ENCODE measurements around the gene RNF4.

Gene RNF4

GRCh38 chr4:2468456-2469191, at the start of gene RNF4:
Gene RNF4, plus strand, starts transcription at chr4:2469106. Its CDS starts 21,388 bp downstream, at chr4:2490494.
- TF ChIP-seq CTCF (IDR thresholded peaks at IDR 0.05; ENCODE audit: low read depth, low read length, missing control alignments), result no peak
- DNase-seq (ENCODE audit: low read depth), result peak; percentile 93
- peak within 1 kb of the TSS; percentile 82 for H3K4me3 ChIP-seq (ENCODE audit: low read depth, low read length)

DNA sequence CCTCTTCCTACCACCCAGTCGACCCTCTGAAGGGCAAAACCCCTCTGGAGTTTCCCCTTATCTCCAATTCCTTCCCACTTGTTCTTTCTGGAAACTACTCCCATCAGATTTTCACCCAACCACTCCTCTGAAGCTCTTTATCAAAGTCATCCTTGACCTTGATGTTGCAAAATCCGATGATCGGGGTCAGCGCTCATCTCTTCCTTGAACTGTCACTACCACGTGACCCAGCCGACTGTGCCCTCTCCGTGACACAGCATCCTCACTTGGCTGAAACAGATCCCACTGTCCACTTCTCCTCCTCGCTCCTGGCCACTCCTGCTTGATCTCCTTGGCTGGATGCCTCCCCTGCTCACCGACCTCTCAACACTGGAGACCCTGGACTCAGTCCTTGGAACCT, 49.1 kb upstream of the RNF4 start:
- no peak for TF ChIP-seq CTCF (IDR thresholded peaks at IDR 0.05; ENCODE audit: low read depth, low read length, missing control alignments)
- DNase-seq (ENCODE audit: low read depth), result no peak
- no peak overlapping the region for H3K4me3 ChIP-seq (ENCODE audit: low read depth, low read length)

- TF ChIP-seq CTCF (IDR thresholded peaks at IDR 0.05; ENCODE audit: low read depth, low read length, missing control alignments), result no peak
- H3K4me3 ChIP-seq (ENCODE audit: low read depth, low read length), result no peak overlapping the region
- DNase-seq (ENCODE audit: low read depth), result no peak
Measured at GRCh38 chr4:2421928-2422327, 47.0 kb upstream of the RNF4 start.

- no peak for DNase-seq (ENCODE audit: low read depth)
- no peak for TF ChIP-seq CTCF (IDR thresholded peaks at IDR 0.05; ENCODE audit: low read depth, low read length, missing control alignments)
- no peak overlapping the region for H3K4me3 ChIP-seq (ENCODE audit: low read depth, low read length)
Measured at GRCh38 chr4:2423066-2423465, 45.8 kb upstream of the RNF4 start.

- no peak for TF ChIP-seq CTCF (IDR thresholded peaks at IDR 0.05; ENCODE audit: low read depth, low read length, missing control alignments)
- no peak for DNase-seq (ENCODE audit: low read depth)
- H3K4me3 ChIP-seq (ENCODE audit: low read depth, low read length), result no peak overlapping the region
Measured at GRCh38 chr4:2423695-2424094, 45.2 kb upstream of the RNF4 start.

- no peak overlapping the region for H3K4me3 ChIP-seq (ENCODE audit: low read depth, low read length)
- no peak for DNase-seq (ENCODE audit: low read depth)
- no peak for TF ChIP-seq CTCF (IDR thresholded peaks at IDR 0.05; ENCODE audit: low read depth, low read length, missing control alignments)
Measured at GRCh38 chr4:2424581-2424980, 44.3 kb upstream of the RNF4 start.

Data from GM12864 (cell line).